Spinal cord (tissue), 10 donors: Measurements from ENCODE around the gene MAN2A2. TPM values are rescaled to one million over a fixed set of nuclear protein-coding genes. Genes with fewer than 3 reads are reported as not detected.
A peak's percentile ranks its signal among the peaks of the same experiment; 100 is the strongest.
"Not testable (repeated sequence)": the region's sequence is repeated elsewhere in the genome, so short reads cannot be mapped to it uniquely, and the experiment has no call there.

Experiments used
- DNase-seq, 6 donors: peaks; one replicate each; pipeline versions ENCODE4 v3.0.0 to v3.0.0-alpha.2; 2013 to 2015; ENCODE audit warnings: low spot score in 6 of 6, low read depth in 4 of 6
- H3K27ac ChIP-seq: one replicate; pipeline ENCODE4 v1.5.1; 2013; ENCODE audit warnings: low read depth, low read length, control low read depth
- H3K27me3 ChIP-seq: one replicate; pipeline ENCODE4 v1.6.1; 2013; ENCODE audit warnings: low read length; ENCODE audit not compliant: control insufficient read depth, insufficient read depth
- H3K36me3 ChIP-seq: one replicate; pipeline ENCODE4 v1.6.1; 2013; ENCODE audit warnings: low read length; ENCODE audit not compliant: control insufficient read depth, insufficient read depth
- H3K4me1 ChIP-seq: one replicate; pipeline ENCODE4 v1.6.1; 2013; ENCODE audit warnings: low read length; ENCODE audit not compliant: control insufficient read depth, insufficient read depth
- H3K4me3 ChIP-seq: one replicate; pipeline ENCODE4 v1.5.1; 2013; ENCODE audit warnings: low read depth, low read length, control low read depth
- H3K9me3 ChIP-seq: one replicate; pipeline ENCODE4 v1.6.1; 2013; ENCODE audit warnings: low read length; ENCODE audit not compliant: control insufficient read depth, insufficient read depth
- WGBS: methylation state at CpG from one replicate; pipeline ENCODE4 v1.1.5; 2013; ENCODE audit warnings: missing lambda C conversion rate; ENCODE audit not compliant: insufficient coverage; 5-methylcytosine and 5-hydroxymethylcytosine counted together
- polyA plus RNA-seq, 2 donors: library from polyadenylated mRNA; unstranded; fragments of 120-200 nt; gene quantifications; one replicate each; pipeline ENCODE4 v1.2.1, GENCODE V29; 2013; ENCODE audit not compliant: insufficient read length in 2 of 2
- total RNA-seq, 2 donors: library from RNA; depleted of rRNA in 1 of 2; stranded (reverse); fragments of 120-200 nt in 1 of 2; fragments of >200 nt in 1 of 2; gene quantifications; one replicate each; pipeline versions ENCODE4 v1.2.3 to v1.2.4, GENCODE V29; 2013 to 2014
- donor health status: healthy.

Gene MAN2A2
- total and polyA plus RNA-seq, 4 donors = 25.3 to 128 (median 81.2) TPM

DNA sequence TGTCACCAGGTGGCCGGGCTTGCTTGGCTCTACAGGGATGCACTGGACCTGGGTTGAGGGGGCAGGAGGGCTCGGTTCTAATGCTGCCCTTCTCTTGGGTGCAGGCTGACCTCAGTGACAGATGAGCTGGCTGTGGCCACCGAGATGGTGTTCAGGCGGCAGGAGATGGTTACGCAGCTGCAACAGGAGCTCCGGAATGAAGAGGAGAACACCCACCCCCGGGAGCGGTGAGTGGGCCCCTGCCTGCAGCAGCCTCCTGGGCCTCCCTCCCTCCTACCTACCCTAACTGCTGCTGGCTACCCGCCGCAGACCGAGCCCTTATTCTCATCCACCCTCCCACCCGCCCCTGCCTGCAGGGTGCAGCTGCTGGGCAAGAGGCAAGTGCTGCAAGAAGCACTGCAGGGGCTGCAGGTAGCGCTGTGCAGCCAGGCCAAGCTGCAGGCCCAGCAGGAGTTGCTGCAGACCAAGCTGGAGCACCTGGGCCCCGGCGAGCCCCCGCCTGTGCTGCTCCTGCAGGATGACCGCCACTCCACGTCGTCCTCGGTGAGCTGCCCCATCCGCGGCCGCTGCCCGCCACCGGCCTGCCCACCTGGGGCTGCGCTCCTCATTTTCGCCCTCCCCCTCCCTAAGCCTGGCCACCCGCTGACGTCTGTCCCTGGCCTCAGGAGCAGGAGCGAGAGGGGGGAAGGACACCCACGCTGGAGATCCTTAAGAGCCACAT lies 13.2 kb upstream of the MAN2A2 start:
- DNase-seq = no peak
- H3K9me3 ChIP-seq = no peaks in the 10 kb centered on the region
- no peak overlapping the region for H3K4me3 ChIP-seq
- peaks cover 12% of the 10 kb centered on the region for H3K4me1 ChIP-seq
- WGBS = 73% methylated on average over 27 of the region's 31 CpGs
- no peaks in the 10 kb centered on the region for H3K27me3 ChIP-seq
- peaks cover 57% of the 10 kb centered on the region for H3K36me3 ChIP-seq
- no peak overlapping the region for H3K27ac ChIP-seq

DNA sequence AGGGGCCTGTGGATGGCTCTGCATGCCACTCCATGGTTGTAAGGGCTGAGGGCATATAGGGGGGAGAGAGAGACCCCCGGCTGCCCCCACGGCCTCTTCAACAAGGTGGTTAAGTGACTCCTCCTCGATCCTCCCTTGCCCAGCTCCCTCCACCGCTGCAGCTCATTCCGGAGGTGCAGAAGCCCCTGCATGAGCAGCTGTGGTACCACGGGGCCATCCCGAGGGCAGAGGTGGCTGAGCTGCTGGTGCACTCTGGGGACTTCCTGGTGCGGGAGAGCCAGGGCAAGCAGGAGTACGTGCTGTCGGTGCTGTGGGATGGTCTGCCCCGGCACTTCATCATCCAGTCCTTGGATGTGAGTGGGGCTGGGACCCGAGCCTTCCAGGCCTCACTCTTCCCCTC lies 12.3 kb upstream of the MAN2A2 start:
- peaks cover 12% of the 10 kb centered on the region for H3K4me1 ChIP-seq
- H3K4me3 ChIP-seq = no peak overlapping the region
- no peak for DNase-seq
- no peaks in the 10 kb centered on the region for H3K27me3 ChIP-seq
- 81% methylated on average over 8 of the region's 12 CpGs for WGBS
- H3K9me3 ChIP-seq = no peaks in the 10 kb centered on the region
- no peak overlapping the region for H3K27ac ChIP-seq
- peaks cover 62% of the 10 kb centered on the region for H3K36me3 ChIP-seq

DNA sequence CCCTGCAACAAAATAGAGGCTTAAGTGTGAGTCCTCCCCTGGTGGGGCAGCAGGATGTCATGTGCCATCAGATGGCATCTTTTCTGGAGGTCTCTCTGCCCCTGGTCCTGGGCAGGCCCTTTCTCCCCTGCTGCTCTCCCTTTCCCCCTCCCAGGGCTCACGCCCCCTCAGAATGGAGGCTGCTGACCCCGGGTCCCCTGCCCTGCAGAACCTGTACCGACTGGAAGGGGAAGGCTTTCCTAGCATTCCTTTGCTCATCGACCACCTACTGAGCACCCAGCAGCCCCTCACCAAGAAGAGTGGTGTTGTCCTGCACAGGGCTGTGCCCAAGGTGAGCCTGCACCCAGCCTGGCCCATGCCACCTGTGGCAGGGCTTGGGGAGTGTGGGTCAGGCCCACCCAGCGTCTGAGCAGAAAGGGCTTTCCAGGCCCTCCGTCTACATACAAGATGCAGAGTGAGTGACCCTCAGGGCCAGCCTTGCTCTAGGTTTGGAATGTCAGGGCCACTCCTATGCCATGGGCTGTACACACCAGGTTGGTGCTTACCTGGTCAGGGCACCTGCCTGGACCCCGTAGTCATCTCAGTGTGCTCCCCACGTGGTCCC lies 11.7 kb upstream of the MAN2A2 start:
- H3K36me3 ChIP-seq = peaks cover 62% of the 10 kb centered on the region
- peaks cover 12% of the 10 kb centered on the region for H3K4me1 ChIP-seq
- H3K27ac ChIP-seq = no peak overlapping the region
- H3K4me3 ChIP-seq = no peak overlapping the region
- no peaks in the 10 kb centered on the region for H3K27me3 ChIP-seq
- WGBS = over 99% methylated on average over 5 of the region's 8 CpGs
- no peak for DNase-seq
- no peaks in the 10 kb centered on the region for H3K9me3 ChIP-seq

DNA sequence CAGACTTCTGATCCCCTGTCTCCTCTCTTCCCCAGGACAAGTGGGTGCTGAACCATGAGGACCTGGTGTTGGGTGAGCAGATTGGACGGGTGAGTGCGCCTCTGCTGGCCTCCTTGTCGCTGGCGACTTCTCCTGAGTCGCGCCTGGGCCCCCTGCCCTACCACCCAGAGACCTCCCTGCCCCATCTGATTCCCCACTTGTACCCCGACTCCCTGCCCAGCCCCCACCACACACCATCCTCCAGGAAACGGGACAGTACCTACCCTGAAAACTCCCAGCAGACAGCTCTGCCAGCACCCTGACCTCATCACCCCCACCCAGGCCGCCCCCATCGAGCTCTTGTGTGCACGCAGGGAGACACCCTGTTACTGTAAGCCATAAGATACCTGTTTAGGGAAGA lies 11.1 kb upstream of the MAN2A2 start:
- 94% methylated on average over 8 of the region's 11 CpGs for WGBS
- no peaks in the 10 kb centered on the region for H3K27me3 ChIP-seq
- H3K27ac ChIP-seq = no peak overlapping the region
- DNase-seq = no peak
- peaks cover 12% of the 10 kb centered on the region for H3K4me1 ChIP-seq
- H3K9me3 ChIP-seq = no peaks in the 10 kb centered on the region
- no peak overlapping the region for H3K4me3 ChIP-seq
- peaks cover 58% of the 10 kb centered on the region for H3K36me3 ChIP-seq

- H3K4me3 ChIP-seq = no peak overlapping the region
- 95% methylated on average over 28 of the region's 29 CpGs for WGBS
- H3K36me3 ChIP-seq = peaks cover 56% of the 10 kb centered on the region
- H3K4me1 ChIP-seq = peaks cover 12% of the 10 kb centered on the region
- no peak for DNase-seq
- H3K27me3 ChIP-seq = no peaks in the 10 kb centered on the region
- no peaks in the 10 kb centered on the region for H3K9me3 ChIP-seq
- H3K27ac ChIP-seq = no peak overlapping the region
Observed at GRCh38 chr15:90892498-90893174, 10.5 kb upstream of the MAN2A2 start.

DNA sequence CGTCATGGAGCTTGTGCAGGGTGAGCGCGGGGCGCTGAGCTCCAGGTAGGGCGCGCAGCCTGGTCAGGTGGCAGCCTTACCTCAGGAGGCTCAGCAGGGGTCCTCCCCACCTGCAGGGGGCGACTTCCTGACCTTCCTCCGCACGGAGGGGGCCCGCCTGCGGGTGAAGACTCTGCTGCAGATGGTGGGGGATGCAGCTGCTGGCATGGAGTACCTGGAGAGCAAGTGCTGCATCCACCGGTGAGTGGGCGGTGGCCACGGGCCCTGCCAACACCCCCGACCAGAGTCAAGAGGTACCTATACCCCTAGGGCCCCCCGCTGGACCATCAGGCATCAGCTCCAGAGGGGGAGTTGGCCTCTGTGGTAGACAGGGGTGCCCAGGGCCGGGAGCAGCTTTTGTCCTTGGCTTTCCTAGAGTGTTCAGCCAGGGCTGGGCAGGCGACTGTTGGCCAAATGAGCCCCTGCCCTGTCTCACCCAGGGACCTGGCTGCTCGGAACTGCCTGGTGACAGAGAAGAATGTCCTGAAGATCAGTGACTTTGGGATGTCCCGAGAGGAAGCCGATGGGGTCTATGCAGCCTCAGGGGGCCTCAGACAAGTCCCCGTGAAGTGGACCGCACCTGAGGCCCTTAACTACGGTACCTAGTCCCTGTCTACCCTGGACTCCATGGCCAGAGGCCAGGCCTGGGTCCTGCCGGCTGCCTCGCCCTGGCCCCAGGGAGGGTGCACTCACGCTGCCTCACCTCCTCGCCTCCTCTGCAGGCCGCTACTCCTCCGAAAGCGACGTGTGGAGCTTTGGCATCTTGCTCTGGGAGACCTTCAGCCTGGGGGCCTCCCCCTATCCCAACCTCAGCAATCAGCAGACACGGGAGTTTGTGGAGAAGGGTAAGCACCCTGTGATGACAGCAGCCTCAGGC lies 9.7 kb upstream of the MAN2A2 start:
- Histone ChIP-seq H3K9me3 (no peaks in the 10 kb centered on the region), H3K4me3 (no peak overlapping the region), H3K4me1 (peaks cover 12% of the 10 kb centered on the region), H3K27me3 (no peaks in the 10 kb centered on the region), H3K36me3 (peaks cover 52% of the 10 kb centered on the region), H3K27ac (no peak overlapping the region)
- 93% methylated on average over 30 of the region's 33 CpGs for WGBS
- DNase-seq = no peak

DNA sequence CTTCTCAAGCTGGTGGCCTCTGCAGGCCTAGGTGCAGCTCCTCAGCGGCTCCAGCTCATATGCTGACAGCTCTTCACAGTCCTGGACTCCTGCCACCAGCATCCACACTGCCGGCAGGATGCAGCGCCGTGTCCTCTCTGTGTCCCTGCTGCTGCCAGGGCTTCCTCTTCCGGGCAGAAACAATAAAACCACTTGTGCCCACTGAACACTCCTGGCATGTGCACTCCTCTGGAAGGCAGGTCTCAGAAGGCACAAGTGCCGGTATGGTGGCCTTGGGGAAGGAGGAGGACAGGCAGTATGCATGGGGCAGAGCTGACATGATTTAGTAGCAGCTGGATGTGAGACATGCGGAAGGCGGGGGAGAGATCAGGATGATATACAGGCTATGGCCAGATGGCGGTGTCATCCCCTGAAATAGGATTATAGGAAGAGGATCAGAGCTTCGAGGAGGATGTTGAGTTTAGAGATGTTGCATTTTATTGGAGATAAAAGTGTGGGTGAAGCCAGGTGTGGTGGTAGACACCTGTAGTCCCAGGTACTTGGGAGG lies 7.5 kb upstream of the MAN2A2 start:
- WGBS = 26% methylated on average over 9 of the region's 10 CpGs
- H3K4me3 ChIP-seq = no peak overlapping the region
- no peaks in the 10 kb centered on the region for H3K27me3 ChIP-seq
- H3K9me3 ChIP-seq = no peaks in the 10 kb centered on the region
- peaks cover 37% of the 10 kb centered on the region for H3K36me3 ChIP-seq
- DNase-seq = peak in 2 of 6 donors; percentile 73 to 78
- H3K27ac ChIP-seq = no peak overlapping the region
- H3K4me1 ChIP-seq = peaks cover 12% of the 10 kb centered on the region

DNA sequence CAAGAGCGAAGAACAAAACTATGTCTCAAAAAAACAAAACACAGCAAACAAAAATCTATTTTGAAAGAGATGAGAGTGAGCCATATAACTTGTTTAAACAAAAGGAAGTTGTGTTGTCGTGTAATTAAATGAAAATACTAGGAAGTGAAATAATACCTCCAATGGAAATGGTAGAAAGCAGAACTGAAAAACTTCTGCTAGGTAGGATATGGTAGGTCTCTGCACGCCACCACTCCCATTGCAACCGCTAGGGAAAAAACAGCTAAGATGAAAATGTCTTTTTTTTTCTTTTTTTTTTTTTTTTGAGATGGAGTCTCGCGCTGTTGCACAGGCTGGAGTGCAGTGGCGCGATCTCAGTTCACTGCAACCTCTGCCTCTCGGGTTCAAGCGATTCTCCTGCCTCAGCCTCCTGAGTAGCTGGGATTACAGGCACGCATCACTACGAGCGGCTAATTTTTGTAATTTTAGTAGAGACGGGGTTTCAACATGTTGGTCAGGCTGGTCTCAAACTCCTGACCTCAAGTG lies 5.9 kb upstream of the MAN2A2 start:
- not testable (repeated sequence) for H3K27ac ChIP-seq, H3K9me3 ChIP-seq, H3K4me3 ChIP-seq, DNase-seq, H3K27me3 ChIP-seq
- WGBS = 95% methylated on average over 8 of the region's 14 CpGs
- peaks cover 17% of the 10 kb centered on the region for H3K4me1 ChIP-seq
- peaks cover 22% of the 10 kb centered on the region for H3K36me3 ChIP-seq
